ENCODE data around the gene EIF4G3.

Gene EIF4G3

GRCh38 chr1:20997602-20998224 is 179.0 kb downstream of the EIF4G3 start:
- H3K27me3 ChIP-seq (ENCODE audit: low read length): no peaks in the 10 kb centered on the region
- no peaks in the 10 kb centered on the region for H4K20me1 ChIP-seq (ENCODE audit: low read depth, low read length)
- no peak overlapping the region for H3K9ac ChIP-seq (ENCODE audit: low read length)
- peaks cover 5% of the 10 kb centered on the region; the same call in 1 of the 2 replicates for H3F3A ChIP-seq (ENCODE audit: insufficient read depth)
- H3K36me3 ChIP-seq (ENCODE audit: low read length): 0 out of 2 replicates have a peak, but pooled peaks cover 4% of the 10 kb centered on the region
- H3K27ac ChIP-seq (ENCODE audit: low read depth, low read length): no peak overlapping the region
- H2AFZ ChIP-seq (ENCODE audit: low read depth, low read length, severe bottlenecking): no peak overlapping the region
- TF ChIP-seq EZH2phosphoT487 (conservative IDR thresholded peaks at IDR 0.05; ENCODE audit: low read length) (no peak), CTCF (IDR thresholded peaks at IDR 0.05; ENCODE audit: insufficient read depth, low read length, poor library complexity, severe bottlenecking) (no peak)
- no peaks in the 10 kb centered on the region for H3K9me3 ChIP-seq (ENCODE audit: insufficient read depth, low read length)
- H3K4me3 ChIP-seq (ENCODE audit: insufficient read depth, low read length, poor library complexity, severe bottlenecking): no peak overlapping the region
- H3K9me2 ChIP-seq (replicated peaks; ENCODE audit: insufficient read depth, low read length): no peaks in the 10 kb centered on the region
- H3K79me2 ChIP-seq (ENCODE audit: insufficient read depth, low read length): peaks cover 4% of the 10 kb centered on the region; the same call in 1 of the 2 replicates
- no peak overlapping the region for H3K4me2 ChIP-seq (ENCODE audit: low read depth, low read length, poor library complexity, severe bottlenecking)

- H3K9me2 ChIP-seq (replicated peaks; ENCODE audit: insufficient read depth, low read length): no peaks in the 10 kb centered on the region
- TF ChIP-seq EZH2phosphoT487 (conservative IDR thresholded peaks at IDR 0.05; ENCODE audit: low read length) (no peak), CTCF (IDR thresholded peaks at IDR 0.05; ENCODE audit: insufficient read depth, low read length, poor library complexity, severe bottlenecking) (no peak)
Measured at GRCh38 chr1:20996554-20996953, 180.1 kb downstream of the EIF4G3 start.

GRCh38 chr1:20993716-20994575 is 182.8 kb downstream of the EIF4G3 start:
- H3K9me3 ChIP-seq (ENCODE audit: insufficient read depth, low read length): no peaks in the 10 kb centered on the region
- H4K20me1 ChIP-seq (ENCODE audit: low read depth, low read length): no peaks in the 10 kb centered on the region
- peaks cover 5% of the 10 kb centered on the region; the same call in 1 of the 2 replicates for H3F3A ChIP-seq (ENCODE audit: insufficient read depth)
- H2AFZ ChIP-seq (ENCODE audit: low read depth, low read length, severe bottlenecking): no peak overlapping the region
- no peak overlapping the region for H3K4me2 ChIP-seq (ENCODE audit: low read depth, low read length, poor library complexity, severe bottlenecking)
- no peak for TF ChIP-seq EZH2phosphoT487 (conservative IDR thresholded peaks at IDR 0.05; ENCODE audit: low read length)
- no peak for TF ChIP-seq CTCF (IDR thresholded peaks at IDR 0.05; ENCODE audit: insufficient read depth, low read length, poor library complexity, severe bottlenecking)
- H3K9ac ChIP-seq (ENCODE audit: low read length): no peak overlapping the region
- H3K27ac ChIP-seq (ENCODE audit: low read depth, low read length): no peak overlapping the region
- H3K36me3 ChIP-seq (ENCODE audit: low read length): no peaks in the 10 kb centered on the region
- no peaks in the 10 kb centered on the region for H3K27me3 ChIP-seq (ENCODE audit: low read length)
- peaks cover 4% of the 10 kb centered on the region; the same call in 1 of the 2 replicates for H3K79me2 ChIP-seq (ENCODE audit: insufficient read depth, low read length)
- H3K4me3 ChIP-seq (ENCODE audit: insufficient read depth, low read length, poor library complexity, severe bottlenecking): no peak overlapping the region
- no peaks in the 10 kb centered on the region for H3K9me2 ChIP-seq (replicated peaks; ENCODE audit: insufficient read depth, low read length)

More at GRCh38 chr1:20996554-20996953, 180.1 kb downstream of the EIF4G3 start:
- Histone ChIP-seq H3K9ac (ENCODE audit: low read length) (no peak overlapping the region), H3K79me2 (ENCODE audit: insufficient read depth, low read length) (peaks cover 4% of the 10 kb centered on the region; the same call in 1 of the 2 replicates), H4K20me1 (ENCODE audit: low read depth, low read length) (no peaks in the 10 kb centered on the region), H3K4me3 (ENCODE audit: insufficient read depth, low read length, poor library complexity, severe bottlenecking) (no peak overlapping the region), H3K36me3 (ENCODE audit: low read length) (0 out of 2 replicates have a peak, but pooled peaks cover 4% of the 10 kb centered on the region), H3K27me3 (ENCODE audit: low read length) (no peaks in the 10 kb centered on the region), H3K9me3 (ENCODE audit: insufficient read depth, low read length) (no peaks in the 10 kb centered on the region), H3K27ac (ENCODE audit: low read depth, low read length) (no peak overlapping the region), H3F3A (ENCODE audit: insufficient read depth) (peaks cover 5% of the 10 kb centered on the region; the same call in 1 of the 2 replicates), H3K4me2 (ENCODE audit: low read depth, low read length, poor library complexity, severe bottlenecking) (no peak overlapping the region), H2AFZ (ENCODE audit: low read depth, low read length, severe bottlenecking) (no peak overlapping the region)
